Neutrophil (primary cell): Measurements from ENCODE around the gene RNF19B.
A peak's percentile ranks its signal among the peaks of the same experiment; 100 is the strongest.

Experiments
- H3K27ac ChIP-seq: fragments of 200-600 bp; sonication (generic); 2 replicates; pipeline ENCODE4 v1.5.1; 2016; ENCODE audit warnings: mild to moderate bottlenecking, moderate library complexity
- H3K27me3 ChIP-seq: fragments of 200-600 bp; sonication (generic); 2 replicates; pipeline ENCODE4 v1.6.0; 2016; ENCODE audit warnings: mild to moderate bottlenecking
- H3K36me3 ChIP-seq: fragments of 200-600 bp; sonication (generic); 2 replicates; pipeline ENCODE4 v1.5.1; 2017
- H3K4me1 ChIP-seq, 2 experiments: fragments of 200-600 bp in 1 of 2; sonication (generic) in 1 of 2; 1 replicate in 1 of 2; 2 replicates in 1 of 2; pipeline versions ENCODE4 v1.5.1 to v1.6.1; 2013 to 2016; ENCODE audit warnings: low read depth in 1 of 2, low read length in 1 of 2, mild to moderate bottlenecking in 1 of 2, moderate library complexity in 1 of 2; ENCODE audit not compliant: control insufficient read depth in 1 of 2, insufficient read depth in 1 of 2
- H3K4me3 ChIP-seq, 2 experiments: fragments of 200-600 bp in 1 of 2; sonication (generic) in 1 of 2; 1 replicate in 1 of 2; 2 replicates in 1 of 2; pipeline ENCODE4 v1.5.1; 2013 to 2016; ENCODE audit warnings: low read depth in 1 of 2, low read length in 1 of 2, mild to moderate bottlenecking in 1 of 2, moderate library complexity in 1 of 2
- H3K9me3 ChIP-seq: fragments of 200-600 bp; sonication (generic); 2 replicates; pipeline ENCODE4 v1.5.1; 2016
- TF ChIP-seq, protein P1 (sequence below): fragments of 200-600 bp; sonication (generic); IDR thresholded peaks from 2 replicates; pipeline ENCODE4 v1.5.1; 2016; ENCODE audit warnings: antibody characterized with exemption

The RNF19B gene

DNA sequence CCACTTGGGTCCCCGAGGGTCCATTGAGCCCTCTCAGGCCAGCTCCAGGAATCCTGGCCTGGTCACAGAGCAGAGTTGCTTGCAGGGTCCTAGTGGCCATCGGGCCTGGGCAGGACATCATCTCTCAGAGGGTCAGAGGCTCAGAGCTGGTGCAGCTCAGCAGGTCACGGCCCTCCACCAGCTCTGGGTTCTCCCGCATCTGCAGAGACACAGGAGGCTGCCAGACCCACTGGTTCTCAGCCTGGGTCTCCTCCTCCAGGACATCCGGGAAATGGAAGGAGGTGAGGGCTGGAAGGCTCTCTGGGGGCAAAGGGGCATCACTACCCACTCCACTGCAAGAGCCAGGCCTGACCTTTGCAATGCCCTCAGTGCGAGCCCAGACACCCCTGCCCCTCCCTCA, 69.9 kb downstream of the RNF19B start:
- peaks cover 0 to 10% of the 10 kb centered on the region in 2 experiments for H3K4me1 ChIP-seq
- H3K4me3 ChIP-seq: no peak overlapping the region
- H3K27ac ChIP-seq: no peak overlapping the region
- H3K9me3 ChIP-seq: no peaks in the 10 kb centered on the region
- H3K27me3 ChIP-seq: peaks cover 100% of the 10 kb centered on the region
- H3K36me3 ChIP-seq: no peaks in the 10 kb centered on the region
- TF ChIP-seq, protein P1, sequence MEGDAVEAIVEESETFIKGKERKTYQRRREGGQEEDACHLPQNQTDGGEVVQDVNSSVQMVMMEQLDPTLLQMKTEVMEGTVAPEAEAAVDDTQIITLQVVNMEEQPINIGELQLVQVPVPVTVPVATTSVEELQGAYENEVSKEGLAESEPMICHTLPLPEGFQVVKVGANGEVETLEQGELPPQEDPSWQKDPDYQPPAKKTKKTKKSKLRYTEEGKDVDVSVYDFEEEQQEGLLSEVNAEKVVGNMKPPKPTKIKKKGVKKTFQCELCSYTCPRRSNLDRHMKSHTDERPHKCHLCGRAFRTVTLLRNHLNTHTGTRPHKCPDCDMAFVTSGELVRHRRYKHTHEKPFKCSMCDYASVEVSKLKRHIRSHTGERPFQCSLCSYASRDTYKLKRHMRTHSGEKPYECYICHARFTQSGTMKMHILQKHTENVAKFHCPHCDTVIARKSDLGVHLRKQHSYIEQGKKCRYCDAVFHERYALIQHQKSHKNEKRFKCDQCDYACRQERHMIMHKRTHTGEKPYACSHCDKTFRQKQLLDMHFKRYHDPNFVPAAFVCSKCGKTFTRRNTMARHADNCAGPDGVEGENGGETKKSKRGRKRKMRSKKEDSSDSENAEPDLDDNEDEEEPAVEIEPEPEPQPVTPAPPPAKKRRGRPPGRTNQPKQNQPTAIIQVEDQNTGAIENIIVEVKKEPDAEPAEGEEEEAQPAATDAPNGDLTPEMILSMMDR: no peak

DNA sequence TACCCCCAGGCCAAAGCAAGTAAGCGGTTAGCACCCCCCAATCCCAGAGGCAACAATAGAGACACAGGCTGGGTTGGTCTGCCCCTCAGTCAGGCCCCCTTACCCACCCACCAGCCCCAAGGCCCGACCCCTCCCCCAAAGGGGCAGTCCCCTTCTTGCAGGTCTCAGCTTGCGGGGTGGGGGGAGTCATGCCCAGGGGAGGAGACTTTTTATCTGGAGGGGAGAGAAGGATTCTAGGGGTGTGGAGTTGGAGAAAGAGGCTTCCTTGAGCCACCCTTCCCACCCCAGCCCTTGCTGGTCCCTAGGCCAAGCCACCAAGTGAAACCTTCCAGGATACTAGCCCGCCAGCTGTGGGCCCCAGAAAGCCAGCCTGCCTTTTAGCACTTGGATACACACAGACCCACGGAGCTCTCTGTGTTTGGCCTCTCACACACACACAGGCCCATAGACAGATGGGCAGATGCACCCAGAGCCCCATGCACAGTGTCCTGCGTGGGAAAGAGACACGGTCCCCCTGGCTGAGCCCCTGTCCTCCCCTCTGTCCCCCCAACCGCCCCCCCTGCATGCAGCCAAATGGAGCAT, 70.5 kb downstream of the RNF19B start:
- TF ChIP-seq, protein P1: no peak
- Histone ChIP-seq H3K27ac (no peak overlapping the region), H3K27me3 (peaks cover 100% of the 10 kb centered on the region), H3K36me3 (no peaks in the 10 kb centered on the region), H3K9me3 (no peaks in the 10 kb centered on the region), H3K4me1 (peaks cover 0 to 10% of the 10 kb centered on the region in 2 experiments), H3K4me3 (no peak overlapping the region)

DNA sequence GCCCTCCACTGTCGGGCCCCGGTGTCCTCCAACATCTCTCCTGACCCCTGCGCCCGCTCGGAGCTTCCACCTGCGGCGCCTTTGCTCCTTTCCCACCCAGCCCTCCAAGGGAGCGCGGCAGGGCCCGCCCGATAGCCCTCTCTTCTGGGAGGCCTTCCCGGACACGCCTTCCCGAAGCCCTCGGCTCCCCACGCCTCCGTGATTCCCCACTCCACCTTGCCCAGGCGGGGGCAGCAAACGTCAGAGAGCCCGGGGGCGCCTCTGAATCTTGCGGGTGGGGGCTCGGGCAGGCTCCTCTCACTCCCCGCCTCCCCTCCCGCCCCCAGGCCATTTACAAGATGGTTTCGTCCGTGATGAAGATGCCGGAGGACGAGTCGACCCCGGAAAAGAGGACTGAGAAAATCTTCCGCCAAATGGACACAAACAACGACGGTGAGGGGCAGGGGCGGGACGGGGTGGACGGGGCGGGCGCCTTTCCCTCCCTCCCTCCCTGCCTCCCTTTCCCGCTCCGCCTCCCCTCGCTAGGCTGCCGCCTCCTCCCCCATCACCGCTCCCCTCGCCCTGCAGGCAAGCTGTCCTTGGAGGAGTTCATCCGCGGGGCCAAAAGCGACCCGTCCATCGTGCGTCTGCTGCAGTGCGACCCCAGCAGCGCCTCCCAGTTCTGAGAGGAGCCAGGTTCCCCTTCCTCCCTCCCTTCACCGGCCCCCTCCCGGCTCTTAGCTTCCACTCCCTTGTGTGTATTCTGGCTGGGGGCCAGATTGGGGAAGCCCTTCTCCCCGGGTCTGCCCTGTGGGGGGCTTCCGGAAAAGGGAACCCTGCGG, 71.2 kb downstream of the RNF19B start:
- H3K27me3 ChIP-seq: peaks cover 100% of the 10 kb centered on the region

GRCh38 chr1:32892368-32893197, 72.0 kb downstream of the RNF19B start:
- H3K36me3 ChIP-seq: no peaks in the 10 kb centered on the region
- H3K27ac ChIP-seq: no peak overlapping the region
- peaks cover 100% of the 10 kb centered on the region for H3K27me3 ChIP-seq
- TF ChIP-seq, protein P1: peak; percentile 27
- no peaks in the 10 kb centered on the region for H3K9me3 ChIP-seq
- peaks cover 0 to 10% of the 10 kb centered on the region in 2 experiments for H3K4me1 ChIP-seq
- no peak overlapping the region for H3K4me3 ChIP-seq

More for the DNA sequence above, 71.2 kb downstream of the RNF19B start:
- Histone ChIP-seq H3K4me3 (no peak overlapping the region), H3K4me1 (peaks cover 0 to 10% of the 10 kb centered on the region in 2 experiments), H3K36me3 (no peaks in the 10 kb centered on the region), H3K27ac (no peak overlapping the region), H3K9me3 (no peaks in the 10 kb centered on the region)
- TF ChIP-seq, protein P1: peak; percentile 4

DNA sequence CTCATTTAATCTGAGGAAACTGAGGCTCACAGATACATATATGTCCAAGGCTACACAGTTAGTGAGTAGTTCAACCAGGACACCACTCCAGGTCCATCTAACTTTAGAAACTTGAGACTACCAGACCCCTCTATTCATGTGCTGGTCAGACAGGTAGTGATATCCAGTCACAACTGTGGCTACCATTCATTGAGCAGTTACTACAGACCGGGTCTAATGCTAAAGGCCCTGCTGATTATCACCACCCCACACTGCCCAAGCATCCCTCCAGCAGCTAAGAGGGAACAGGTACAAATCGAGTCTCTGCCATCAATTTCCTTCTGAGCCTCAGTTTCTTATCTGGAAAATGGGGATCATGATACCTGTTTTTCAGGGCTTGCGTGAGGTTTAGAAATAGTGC, 73.0 kb downstream of the RNF19B start:
- Histone ChIP-seq H3K4me1 (peaks cover 0 to 10% of the 10 kb centered on the region in 2 experiments), H3K27me3 (peaks cover 100% of the 10 kb centered on the region), H3K36me3 (no peaks in the 10 kb centered on the region), H3K9me3 (no peaks in the 10 kb centered on the region), H3K27ac (no peak overlapping the region), H3K4me3 (no peak overlapping the region)
- TF ChIP-seq, protein P1: no peak
